GM19395 (cell line): ENCODE measurements around the gene CCDC91.
"Not testable (repeated sequence)": the region's sequence is repeated elsewhere in the genome, so short reads cannot be mapped to it uniquely, and the experiment has no call there.

Experiments used
- ATAC-seq: cut with Tn5 transposase; IDR thresholded peaks from one replicate; pipeline ENCODE4 v1.9.1; 2021; ENCODE audit warnings: mild to moderate bottlenecking, moderate library complexity; ENCODE audit not compliant: unreplicated experiment

CCDC91 gene

DNA sequence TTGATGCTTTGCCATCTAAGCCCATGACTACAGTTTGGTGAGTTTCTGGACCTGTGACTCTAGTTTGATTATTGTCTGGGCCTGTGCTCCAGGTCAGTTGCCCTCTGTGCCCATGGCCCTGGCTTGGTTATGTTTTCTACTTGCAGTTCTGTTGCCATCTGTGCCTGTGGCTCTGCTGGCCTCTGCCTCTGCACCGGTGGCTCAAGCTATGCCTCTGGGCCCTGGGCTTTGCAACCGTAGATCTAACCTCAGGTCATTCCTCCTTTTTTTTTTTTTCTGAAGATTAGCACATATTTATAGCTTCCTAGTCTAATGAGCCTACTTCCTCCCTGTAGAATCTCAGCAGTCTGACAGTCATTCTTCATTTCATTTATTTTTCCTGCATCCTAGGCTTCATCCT is 161.2 kb downstream of the CCDC91 start:
- ATAC-seq, result no peak

GRCh38 chr12:28355161-28355560 is 164.9 kb downstream of the CCDC91 start:
- no peak for ATAC-seq

DNA sequence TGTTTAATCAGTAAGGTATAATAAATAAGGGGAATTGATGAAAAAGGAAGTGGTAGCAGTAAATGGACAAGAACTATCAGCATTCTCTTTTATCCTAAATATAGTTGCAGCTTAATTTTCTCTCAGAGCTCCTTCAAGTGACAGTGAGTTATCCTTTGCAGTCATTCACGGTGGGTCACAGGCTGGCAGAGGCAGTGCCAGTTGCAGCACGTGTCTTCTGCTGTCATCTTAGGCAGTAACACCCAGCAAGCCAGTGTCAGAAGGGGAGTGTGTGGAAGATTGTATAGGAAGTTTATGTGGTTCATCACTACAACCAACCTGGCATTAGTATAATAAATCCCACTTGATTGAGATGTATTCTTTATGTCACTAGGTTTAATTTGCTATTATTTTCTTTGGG is 170.0 kb downstream of the CCDC91 start:
- ATAC-seq, result no peak

DNA sequence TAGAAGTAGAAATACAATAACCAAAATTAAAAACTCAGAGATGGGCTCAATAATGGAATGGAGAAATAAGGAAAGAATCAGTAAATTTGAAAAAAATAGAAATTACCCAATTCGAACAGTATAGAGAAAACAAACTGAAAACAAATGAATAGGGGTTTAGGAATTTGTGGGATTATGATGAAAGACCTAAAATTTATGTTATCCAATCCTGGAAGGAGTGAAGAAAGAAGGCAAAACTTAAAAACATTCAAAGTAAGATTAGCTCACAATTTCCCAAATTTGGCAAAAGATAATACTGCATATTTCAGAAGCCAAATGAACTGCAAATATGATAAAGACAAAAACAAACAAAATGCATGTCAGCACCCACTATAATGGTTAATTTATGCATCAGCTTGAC is 177.1 kb downstream of the CCDC91 start:
- no peak for ATAC-seq

GRCh38 chr12:28367993-28368392 is 177.7 kb downstream of the CCDC91 start:
- no peak for ATAC-seq

DNA sequence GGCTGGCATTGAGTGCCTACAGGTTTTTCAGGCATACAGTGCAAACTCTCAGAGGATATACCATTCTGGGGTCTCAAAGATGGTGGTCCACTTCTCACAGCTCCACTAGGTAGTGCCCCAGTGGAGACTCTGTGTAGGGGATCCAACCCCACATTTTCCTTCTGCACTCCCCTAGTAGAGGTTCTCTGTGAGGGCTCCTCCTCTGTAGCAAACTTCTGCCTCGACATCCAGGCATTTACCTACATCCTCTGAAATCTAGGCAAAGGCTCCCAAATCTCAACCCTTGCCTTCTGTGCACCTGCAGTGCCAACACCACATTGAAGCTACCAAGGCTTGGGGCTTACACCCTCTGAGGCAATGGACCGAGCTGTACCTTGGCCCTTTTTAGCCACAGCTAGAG is 179.2 kb downstream of the CCDC91 start:
- no peak for ATAC-seq

DNA sequence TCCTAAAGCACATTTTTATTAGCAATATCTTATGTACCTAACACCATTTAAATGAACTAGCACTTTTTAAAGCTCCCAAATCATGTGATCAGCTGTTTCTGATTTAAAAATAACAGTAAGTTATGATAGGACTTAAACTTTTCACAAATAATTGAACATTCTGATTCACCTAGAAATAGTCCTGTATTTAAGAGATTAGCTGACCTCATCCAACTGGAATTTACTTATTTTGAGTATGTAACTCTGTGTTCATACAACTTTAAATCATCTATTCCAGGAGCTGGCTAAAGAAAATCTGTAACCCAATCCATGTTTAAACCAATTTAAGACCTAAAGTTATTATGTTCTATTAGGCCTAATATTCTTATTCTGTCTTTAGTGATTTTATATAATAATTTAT is 184.3 kb downstream of the CCDC91 start:
- ATAC-seq, result no peak

GRCh38 chr12:28378736-28379135 is 188.5 kb downstream of the CCDC91 start:
- ATAC-seq, result no peak

- not testable (repeated sequence) for ATAC-seq
Observed at GRCh38 chr12:28379779-28380178, 189.5 kb downstream of the CCDC91 start.

GRCh38 chr12:28383368-28383767 is 193.1 kb downstream of the CCDC91 start:
- ATAC-seq, result no peak

- no peak for ATAC-seq
Observed at GRCh38 chr12:28388879-28389278, 198.6 kb downstream of the CCDC91 start.

GRCh38 chr12:28390206-28390605 is 199.9 kb downstream of the CCDC91 start:
- no peak for ATAC-seq

DNA sequence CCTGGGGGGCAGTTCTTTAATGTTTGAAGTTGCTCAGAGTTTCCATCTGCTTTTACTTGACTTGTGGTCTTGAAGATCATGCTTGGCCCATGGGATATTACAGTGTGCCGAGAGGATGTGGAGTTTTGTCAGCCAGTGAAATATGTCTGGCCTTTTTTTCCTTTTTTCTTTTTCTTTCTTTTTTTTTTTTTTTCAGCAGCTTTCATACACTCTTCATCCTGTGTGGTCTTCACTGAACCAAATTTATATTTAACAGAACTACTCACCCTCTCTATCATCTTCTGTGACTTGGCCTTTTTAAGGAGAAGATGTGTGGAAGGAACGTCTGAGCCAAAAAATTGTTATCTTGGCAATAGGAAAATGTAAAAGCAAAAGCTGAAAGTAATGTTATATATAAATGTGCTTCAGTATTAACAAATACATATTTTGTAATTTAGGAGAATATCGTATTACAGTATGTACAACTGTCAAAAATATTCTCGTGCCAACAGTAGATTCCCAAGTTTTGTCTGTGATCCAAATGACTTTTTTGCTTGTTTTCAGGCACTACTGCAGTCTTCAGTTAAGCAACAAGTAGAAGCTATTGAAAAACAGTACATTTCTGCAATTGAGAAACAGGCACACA is 200.6 kb downstream of the CCDC91 start:
- no peak for ATAC-seq

DNA sequence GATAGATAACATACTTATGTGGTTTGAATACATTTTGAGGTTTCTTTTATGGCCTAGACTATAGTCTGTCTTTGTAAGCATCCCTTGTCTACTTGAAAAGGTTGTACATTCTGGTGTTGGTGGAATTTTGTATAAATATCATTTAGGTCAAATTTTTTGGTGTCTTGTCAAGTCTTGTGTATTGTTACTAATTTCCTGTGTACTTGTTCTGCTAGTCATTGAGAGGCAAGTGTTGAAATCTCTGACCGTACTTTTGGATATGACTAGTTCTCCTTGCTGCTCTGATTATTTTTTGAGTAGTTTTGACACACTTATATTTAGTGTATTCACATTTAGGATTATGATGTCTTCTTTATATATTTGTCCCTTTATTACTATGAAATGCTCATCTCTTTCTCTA is 219.6 kb downstream of the CCDC91 start:
- no peak for ATAC-seq

DNA sequence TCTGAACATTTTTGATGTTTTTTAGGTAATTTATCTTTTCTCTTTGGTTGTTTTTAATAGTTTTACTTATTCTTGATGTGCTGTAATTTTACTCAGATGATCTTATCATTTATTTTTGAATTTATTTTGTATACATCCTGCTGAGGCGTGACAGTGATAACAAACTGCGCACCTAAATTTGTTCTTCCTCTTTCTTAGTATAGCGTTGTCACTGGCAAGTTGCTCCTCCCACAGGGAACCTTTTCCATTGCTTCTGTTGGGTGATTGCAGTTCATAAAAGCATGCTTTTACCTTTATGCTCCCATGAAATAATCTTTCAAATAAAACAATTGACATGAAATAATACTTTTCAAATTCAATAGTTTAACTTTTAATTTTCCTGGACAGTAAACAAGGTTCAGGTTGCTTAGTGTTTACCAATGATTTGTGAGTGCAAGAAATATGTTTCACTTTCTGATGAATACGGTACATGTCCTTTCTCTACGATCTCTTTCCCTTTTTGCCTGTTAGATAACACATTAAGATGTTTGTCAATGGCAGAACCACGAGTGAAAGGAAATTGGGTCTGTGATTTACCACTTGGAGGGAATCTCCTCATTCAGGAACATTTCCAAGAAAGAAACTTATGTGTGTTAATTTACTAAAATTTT is 223.3 kb downstream of the CCDC91 start:
- no peak for ATAC-seq

- ATAC-seq, result no peak
Observed at GRCh38 chr12:28415755-28416154, 225.5 kb downstream of the CCDC91 start.

- no peak for ATAC-seq
Observed at GRCh38 chr12:28421374-28421773, 231.1 kb downstream of the CCDC91 start.

DNA sequence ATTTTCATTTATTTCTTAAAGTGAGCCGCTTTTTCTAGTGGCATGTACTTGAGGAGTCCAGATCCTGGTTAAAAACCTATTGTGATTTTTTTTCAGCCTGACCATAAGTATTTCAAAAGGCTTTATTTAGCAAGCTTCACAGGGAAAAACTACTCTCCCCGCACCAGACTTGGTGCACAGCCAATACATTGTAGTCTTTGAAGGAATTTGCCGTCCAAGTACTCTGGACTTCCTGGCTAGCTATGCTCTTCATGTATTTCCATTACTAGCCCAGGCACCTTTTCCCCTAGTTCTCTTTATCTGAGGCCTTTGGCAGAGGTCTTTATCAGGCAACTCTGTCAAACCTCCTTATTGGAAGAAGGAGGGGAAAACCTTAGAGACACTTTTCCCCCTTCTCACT is 234.7 kb downstream of the CCDC91 start:
- peak; percentile 26 for ATAC-seq

DNA sequence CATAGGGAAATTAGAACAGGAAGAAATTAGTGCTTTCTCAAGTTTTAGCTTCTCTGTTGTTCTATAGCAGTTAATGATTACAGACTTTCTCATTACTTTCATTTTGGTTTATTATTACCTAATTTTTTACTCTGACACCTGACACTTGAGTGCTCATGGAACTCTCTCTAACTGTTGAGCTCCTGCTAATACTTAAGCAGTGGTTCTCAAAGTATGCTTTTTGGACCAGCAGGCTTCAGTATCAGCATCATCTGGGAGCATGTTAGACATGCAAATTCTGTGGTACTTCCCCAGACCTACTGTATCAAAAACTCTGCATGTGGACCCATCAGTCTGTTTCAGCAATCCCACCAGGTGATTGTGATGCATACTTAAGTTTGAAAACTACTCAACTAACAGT is 235.3 kb downstream of the CCDC91 start:
- ATAC-seq, result peak; percentile 78

DNA sequence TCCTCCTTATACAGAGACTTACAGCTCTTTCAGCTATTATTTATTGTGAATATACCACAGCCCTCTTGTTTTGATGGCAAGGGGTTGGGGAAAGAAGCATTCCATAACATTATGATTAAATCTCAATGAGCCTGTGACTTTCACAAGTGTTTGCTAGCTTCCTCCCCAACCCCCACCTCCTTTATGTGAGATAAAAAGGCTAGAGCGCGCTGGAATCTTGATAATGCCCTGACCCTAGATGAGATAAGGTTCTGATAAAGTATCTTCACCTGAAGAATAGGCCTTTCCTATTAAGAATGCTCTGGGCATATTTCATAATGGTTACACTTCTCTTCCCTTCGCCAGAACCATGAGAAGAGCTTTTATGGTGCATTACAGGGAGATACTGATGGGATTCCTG is 236.8 kb downstream of the CCDC91 start:
- ATAC-seq, result no peak

DNA sequence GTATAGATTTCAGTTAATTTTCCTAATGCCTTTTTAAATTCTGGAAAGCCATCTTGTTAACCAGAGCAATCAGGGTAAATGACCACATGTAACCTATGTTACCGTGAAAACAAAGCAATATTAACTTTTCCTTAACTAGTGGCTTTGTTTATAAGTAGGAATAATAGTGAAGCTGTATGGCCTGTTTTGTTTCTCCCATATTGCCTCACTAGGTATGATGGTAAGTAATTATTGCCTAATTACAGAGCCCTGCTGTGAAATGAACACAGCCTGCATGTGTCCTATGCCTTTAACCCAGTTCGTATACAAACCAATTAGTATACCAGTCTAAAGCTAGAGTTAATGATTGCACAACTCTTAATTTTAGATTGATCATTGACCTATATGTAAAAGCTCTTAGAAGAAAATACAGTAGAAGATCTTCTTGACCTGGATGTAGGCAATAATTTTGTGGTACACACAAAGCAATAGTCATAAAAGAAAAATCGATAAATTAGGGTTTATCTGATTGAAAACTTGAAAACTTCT is 249.9 kb downstream of the CCDC91 start:
- no peak for ATAC-seq

- ATAC-seq, result no peak
Observed at GRCh38 chr12:28442101-28442500, 251.8 kb downstream of the CCDC91 start.

- ATAC-seq, result no peak
Observed at GRCh38 chr12:28443337-28443736, 253.1 kb downstream of the CCDC91 start.
